Measurements from ENCODE around the gene STK32B. TPM values are rescaled to one million over a fixed set of nuclear protein-coding genes. Genes with fewer than 3 reads are reported as not detected.
A peak's percentile ranks its signal among the peaks of the same experiment; 100 is the strongest.
"Not testable (repeated sequence)": the region's sequence is repeated elsewhere in the genome, so short reads cannot be mapped to it uniquely, and the experiment has no call there.

The STK32B gene
- total RNA-seq: 1.6 TPM

- intact Hi-C loops (cut with DNase I): no loop called here
- peak; percentile 85 for ATAC-seq
- peak; percentile 78 for DNase-seq (ENCODE audit: low spot score)
Observed at GRCh38 chr4:5051278-5052203, at the start of gene STK32B. Gene STK32B, plus strand, starts transcription at chr4:5051480.

- DNase-seq (ENCODE audit: low spot score); intact Hi-C loops (cut with DNase I); ATAC-seq: not testable (repeated sequence)
Observed at GRCh38 chr4:5001641-5002040, 49.6 kb upstream of the STK32B start.

- DNase-seq (ENCODE audit: low spot score) (no peak), ATAC-seq (no peak)
Observed at GRCh38 chr4:5003372-5003857, 47.9 kb upstream of the STK32B start.

GRCh38 chr4:5003918-5004317 lies 47.4 kb upstream of the STK32B start:
- ATAC-seq: no peak
- DNase-seq (ENCODE audit: low spot score): no peak
- intact Hi-C loops (cut with DNase I): no loop called here

More at GRCh38 chr4:5003372-5003857, 47.9 kb upstream of the STK32B start:
- intact Hi-C loops (cut with DNase I): no loop called here

- DNase-seq (ENCODE audit: low spot score): no peak
- ATAC-seq: no peak
- intact Hi-C loops (cut with DNase I): no loop called here
Observed at GRCh38 chr4:5004496-5004895, 46.8 kb upstream of the STK32B start.

- ATAC-seq; intact Hi-C loops (cut with DNase I); DNase-seq (ENCODE audit: low spot score): not testable (repeated sequence)
Observed at GRCh38 chr4:5006932-5007331, 44.3 kb upstream of the STK32B start.

GRCh38 chr4:5009796-5010195 lies 41.5 kb upstream of the STK32B start:
- no peak for ATAC-seq
- intact Hi-C loops (cut with DNase I): no loop called here

GRCh38 chr4:5010984-5011383 lies 40.3 kb upstream of the STK32B start:
- ATAC-seq: no peak
- no peak for DNase-seq (ENCODE audit: low spot score)
- intact Hi-C loops (cut with DNase I): no loop called here

More at GRCh38 chr4:5009796-5010195, 41.5 kb upstream of the STK32B start:
- DNase-seq (ENCODE audit: low spot score): no peak

GRCh38 chr4:5012244-5012898 lies 38.9 kb upstream of the STK32B start:
- DNase-seq (ENCODE audit: low spot score): no peak
- intact Hi-C loops (cut with DNase I): no loop called here
- ATAC-seq: no peak

GRCh38 chr4:5012958-5013357 lies 38.3 kb upstream of the STK32B start:
- DNase-seq (ENCODE audit: low spot score) (no peak), ATAC-seq (no peak)
- intact Hi-C loops (cut with DNase I): no loop called here

- ATAC-seq: no peak
Observed at GRCh38 chr4:5014007-5014682, 37.1 kb upstream of the STK32B start.

GRCh38 chr4:5018096-5018495 lies 33.2 kb upstream of the STK32B start:
- intact Hi-C loops (cut with DNase I): no loop called here
- DNase-seq (ENCODE audit: low spot score): no peak

More at GRCh38 chr4:5014007-5014682, 37.1 kb upstream of the STK32B start:
- no peak for DNase-seq (ENCODE audit: low spot score)
- intact Hi-C loops (cut with DNase I): no loop called here

GRCh38 chr4:5018603-5019002 lies 32.7 kb upstream of the STK32B start:
- intact Hi-C loops (cut with DNase I): no loop called here
- ATAC-seq (no peak), DNase-seq (ENCODE audit: low spot score) (no peak)

More at GRCh38 chr4:5018096-5018495, 33.2 kb upstream of the STK32B start:
- no peak for ATAC-seq

GRCh38 chr4:5019274-5019673 lies 32.0 kb upstream of the STK32B start, which contains the start of gene CYTL1:
Gene CYTL1, minus strand, starts transcription at chr4:5019458. Its CDS starts 13 bp downstream, at chr4:5019445.
- intact Hi-C loops (cut with DNase I): no loop called here
- ATAC-seq (no peak), DNase-seq (ENCODE audit: low spot score) (no peak)

GRCh38 chr4:5019796-5020195 lies 31.5 kb upstream of the STK32B start:
- intact Hi-C loops (cut with DNase I): no loop called here
- DNase-seq (ENCODE audit: low spot score): no peak
- ATAC-seq: no peak

- intact Hi-C loops (cut with DNase I): no loop called here
- DNase-seq (ENCODE audit: low spot score) (no peak), ATAC-seq (no peak)
Observed at GRCh38 chr4:5020341-5020740, 30.9 kb upstream of the STK32B start.

GRCh38 chr4:5021546-5021945 lies 29.7 kb upstream of the STK32B start:
- DNase-seq (ENCODE audit: low spot score): no peak
- intact Hi-C loops (cut with DNase I): no loop called here
- no peak for ATAC-seq

- intact Hi-C loops (cut with DNase I): no loop called here
- no peak for DNase-seq (ENCODE audit: low spot score)
- ATAC-seq: peak; percentile 87
Observed at GRCh38 chr4:5024673-5025072, 26.6 kb upstream of the STK32B start.

- DNase-seq (ENCODE audit: low spot score) (no peak), ATAC-seq (no peak)
- intact Hi-C loops (cut with DNase I): no loop called here
Observed at GRCh38 chr4:5026371-5026770, 24.9 kb upstream of the STK32B start.
